ENCODE measurements around the gene S100A9.

Gene S100A9

DNA sequence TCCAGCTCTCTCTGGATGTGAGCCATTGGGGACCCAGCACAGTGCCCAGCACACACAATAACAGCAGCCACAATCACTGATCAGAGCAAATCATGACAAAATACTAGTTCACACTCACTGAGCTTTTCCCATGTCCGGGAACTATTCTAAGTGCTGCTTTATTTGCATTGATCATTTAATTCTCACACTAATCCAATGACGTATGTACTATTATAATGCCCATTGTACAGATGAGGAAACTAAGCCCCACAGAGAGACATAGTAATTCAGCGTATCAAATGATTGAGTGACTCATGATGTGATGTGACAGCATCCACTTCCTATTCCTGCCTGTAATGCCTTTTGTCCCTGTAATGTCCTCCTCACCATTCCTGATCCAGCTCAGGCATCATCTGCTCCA is 35.2 kb downstream of the S100A9 start:
- Histone ChIP-seq H3K27ac (peak overlapping the region; percentile 100), H3K4me1 (ENCODE audit: control insufficient read depth in 1 of 2, insufficient read depth in 1 of 2, low read depth in 1 of 2, low read length in 1 of 2) (peaks cover 89 to 98% of the 10 kb centered on the region in 2 experiments), H3K9me3 (no peaks in the 10 kb centered on the region), H3K4me3 (ENCODE audit: low read depth in 1 of 2, low read length in 1 of 2) (peak overlapping the region; percentile 89 to 96), H3K36me3 (peaks cover 17% of the 10 kb centered on the region), H3K27me3 (no peaks in the 10 kb centered on the region)
- TF ChIP-seq, protein P1, sequence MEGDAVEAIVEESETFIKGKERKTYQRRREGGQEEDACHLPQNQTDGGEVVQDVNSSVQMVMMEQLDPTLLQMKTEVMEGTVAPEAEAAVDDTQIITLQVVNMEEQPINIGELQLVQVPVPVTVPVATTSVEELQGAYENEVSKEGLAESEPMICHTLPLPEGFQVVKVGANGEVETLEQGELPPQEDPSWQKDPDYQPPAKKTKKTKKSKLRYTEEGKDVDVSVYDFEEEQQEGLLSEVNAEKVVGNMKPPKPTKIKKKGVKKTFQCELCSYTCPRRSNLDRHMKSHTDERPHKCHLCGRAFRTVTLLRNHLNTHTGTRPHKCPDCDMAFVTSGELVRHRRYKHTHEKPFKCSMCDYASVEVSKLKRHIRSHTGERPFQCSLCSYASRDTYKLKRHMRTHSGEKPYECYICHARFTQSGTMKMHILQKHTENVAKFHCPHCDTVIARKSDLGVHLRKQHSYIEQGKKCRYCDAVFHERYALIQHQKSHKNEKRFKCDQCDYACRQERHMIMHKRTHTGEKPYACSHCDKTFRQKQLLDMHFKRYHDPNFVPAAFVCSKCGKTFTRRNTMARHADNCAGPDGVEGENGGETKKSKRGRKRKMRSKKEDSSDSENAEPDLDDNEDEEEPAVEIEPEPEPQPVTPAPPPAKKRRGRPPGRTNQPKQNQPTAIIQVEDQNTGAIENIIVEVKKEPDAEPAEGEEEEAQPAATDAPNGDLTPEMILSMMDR (IDR thresholded peaks at IDR 0.05), result no peak

DNA sequence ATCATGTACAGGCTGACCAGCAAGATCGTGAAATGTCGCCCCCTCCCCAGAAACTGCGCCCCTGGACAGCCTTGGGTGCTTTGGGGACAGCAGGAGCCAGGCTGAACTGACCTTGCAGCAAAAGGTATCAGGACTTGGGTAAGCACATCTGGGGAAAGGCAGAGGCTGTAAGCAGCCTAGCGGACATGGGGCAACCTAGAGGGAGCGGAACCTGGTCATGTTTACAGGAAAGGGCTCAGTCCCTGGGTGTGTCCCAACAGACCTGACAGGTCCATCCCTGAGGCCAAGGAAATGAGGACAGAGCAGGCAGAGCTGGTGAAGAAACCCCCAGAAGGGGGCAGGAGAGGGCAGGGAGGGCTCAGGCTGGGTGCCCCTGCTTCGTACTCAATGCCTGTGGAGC is 36.3 kb downstream of the S100A9 start:
- TF ChIP-seq, protein P1 (IDR thresholded peaks at IDR 0.05), result peak; percentile 86
- Histone ChIP-seq H3K9me3 (no peaks in the 10 kb centered on the region), H3K27me3 (no peaks in the 10 kb centered on the region), H3K36me3 (peaks cover 17% of the 10 kb centered on the region), H3K4me3 (ENCODE audit: low read depth in 1 of 2, low read length in 1 of 2) (peak overlapping the region; percentile 89 to 96), H3K27ac (peak overlapping the region; percentile 100), H3K4me1 (ENCODE audit: control insufficient read depth in 1 of 2, insufficient read depth in 1 of 2, low read depth in 1 of 2, low read length in 1 of 2) (peaks cover 89 to 98% of the 10 kb centered on the region in 2 experiments)

DNA sequence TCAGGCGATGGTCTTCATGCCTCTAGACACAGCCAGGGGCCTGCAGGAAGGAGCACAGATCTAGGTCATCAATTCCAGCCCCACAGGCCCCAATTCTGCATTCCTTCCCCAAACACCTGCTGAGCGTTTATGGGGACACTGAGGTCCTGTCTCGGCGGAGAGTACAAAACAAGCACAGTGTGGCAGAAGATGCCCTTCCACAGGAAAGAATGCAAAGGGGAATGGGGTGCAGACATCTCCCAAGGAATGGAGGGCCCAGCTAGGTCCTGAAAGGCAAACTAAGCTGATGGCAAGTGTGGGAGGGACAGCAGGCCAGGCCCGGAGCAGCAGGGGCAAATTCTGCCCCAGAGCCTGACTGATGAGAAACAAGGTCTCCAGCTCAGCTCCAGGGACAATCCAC is 36.7 kb downstream of the S100A9 start:
- TF ChIP-seq, protein P1 (IDR thresholded peaks at IDR 0.05), result no peak
- no peaks in the 10 kb centered on the region for H3K9me3 ChIP-seq
- H3K4me3 ChIP-seq (ENCODE audit: low read depth in 1 of 2, low read length in 1 of 2), result peak overlapping the region; percentile 89 to 96
- H3K36me3 ChIP-seq, result peaks cover 14% of the 10 kb centered on the region
- no peaks in the 10 kb centered on the region for H3K27me3 ChIP-seq
- peaks cover 89 to 98% of the 10 kb centered on the region in 2 experiments for H3K4me1 ChIP-seq (ENCODE audit: control insufficient read depth in 1 of 2, insufficient read depth in 1 of 2, low read depth in 1 of 2, low read length in 1 of 2)
- H3K27ac ChIP-seq, result peak overlapping the region; percentile 100

DNA sequence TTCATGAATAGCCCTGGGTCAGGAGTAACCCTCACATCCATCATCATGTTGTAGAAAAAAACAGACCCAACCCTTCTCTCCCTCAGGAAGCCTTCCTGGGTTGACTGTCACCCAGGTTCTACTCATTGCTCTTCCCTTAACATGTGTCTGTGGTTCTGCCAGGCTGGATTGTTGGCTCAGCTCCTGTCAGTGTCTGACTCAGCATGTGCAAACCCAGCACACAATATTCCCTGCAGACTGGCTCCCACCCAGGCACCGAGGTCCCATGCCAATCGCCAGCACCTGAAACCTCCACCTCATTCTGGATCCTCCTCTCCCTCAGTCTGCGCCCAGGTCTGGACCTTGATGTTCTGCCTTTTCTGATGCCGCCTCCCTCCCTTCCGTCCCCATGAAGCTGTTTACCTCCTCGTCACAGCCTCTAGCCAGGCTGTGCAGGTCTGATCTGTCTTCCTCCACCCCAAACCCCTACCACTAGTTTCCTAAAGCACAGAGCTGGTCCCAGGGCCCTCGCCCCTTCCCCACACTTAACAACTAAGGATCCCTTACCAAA is 37.6 kb downstream of the S100A9 start:
- peaks cover 92 to 99% of the 10 kb centered on the region in 2 experiments for H3K4me1 ChIP-seq (ENCODE audit: control insufficient read depth in 1 of 2, insufficient read depth in 1 of 2, low read depth in 1 of 2, low read length in 1 of 2)
- peak overlapping the region; percentile 89 to 96 for H3K4me3 ChIP-seq (ENCODE audit: low read depth in 1 of 2, low read length in 1 of 2)
- peaks cover 5% of the 10 kb centered on the region for H3K36me3 ChIP-seq
- TF ChIP-seq, protein P1 (IDR thresholded peaks at IDR 0.05), result no peak
- peak overlapping the region; percentile 100 for H3K27ac ChIP-seq
- no peaks in the 10 kb centered on the region for H3K27me3 ChIP-seq
- no peaks in the 10 kb centered on the region for H3K9me3 ChIP-seq

DNA sequence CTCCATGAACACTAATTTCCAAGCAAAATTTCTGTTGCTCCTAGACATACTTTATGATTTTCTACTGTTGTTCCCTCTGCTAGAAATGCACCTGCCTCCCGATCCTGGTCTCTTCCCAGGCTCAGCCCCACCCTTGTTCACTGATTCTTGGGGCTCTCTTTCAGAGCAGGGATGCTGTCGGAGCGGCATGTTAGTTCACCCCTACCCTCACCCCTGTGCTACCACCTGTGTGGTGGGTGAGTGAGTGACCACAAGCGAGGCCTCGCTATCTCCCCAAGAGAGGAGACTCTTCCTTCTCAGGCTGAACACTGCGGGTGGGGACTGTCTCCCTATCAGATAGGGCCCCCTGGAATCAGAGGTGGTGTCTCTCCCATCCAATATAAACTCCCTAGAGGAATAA is 38.1 kb downstream of the S100A9 start:
- peak overlapping the region; percentile 100 for H3K27ac ChIP-seq
- TF ChIP-seq, protein P1 (IDR thresholded peaks at IDR 0.05), result no peak
- no peaks in the 10 kb centered on the region for H3K36me3 ChIP-seq
- H3K27me3 ChIP-seq, result no peaks in the 10 kb centered on the region
- H3K4me3 ChIP-seq (ENCODE audit: low read depth in 1 of 2, low read length in 1 of 2), result peak overlapping the region in 1 of 2 experiments; percentile 96
- peaks cover 98 to 100% of the 10 kb centered on the region in 2 experiments for H3K4me1 ChIP-seq (ENCODE audit: control insufficient read depth in 1 of 2, insufficient read depth in 1 of 2, low read depth in 1 of 2, low read length in 1 of 2)
- H3K9me3 ChIP-seq, result no peaks in the 10 kb centered on the region
